Liver (tissue), 3 donors: ENCODE results near the gene CTXN3.

Source experiments
- CTCF ChIP-seq: fragments of 150-350 bp; IDR thresholded peaks from 2 replicates; pipeline ENCODE4 v1.5.1; 2017; ENCODE audit warnings: improper control_type of control experiment, low read depth, low read length; ENCODE audit not compliant: missing input control
- EGR1 ChIP-seq, 2 donors: IDR thresholded peaks; 2 replicates each; pipeline ENCODE4 v1.6.1; 2016 to 2018; ENCODE audit warnings: antibody characterized with exemption in 2 of 2, low read depth in 2 of 2
- JUND ChIP-seq, 2 donors: IDR thresholded peaks; 2 replicates each; pipeline ENCODE4 v1.6.1; 2016; ENCODE audit warnings: antibody characterized with exemption in 2 of 2
- donor health status: healthy.
- donor health status: healthy.

DNA sequence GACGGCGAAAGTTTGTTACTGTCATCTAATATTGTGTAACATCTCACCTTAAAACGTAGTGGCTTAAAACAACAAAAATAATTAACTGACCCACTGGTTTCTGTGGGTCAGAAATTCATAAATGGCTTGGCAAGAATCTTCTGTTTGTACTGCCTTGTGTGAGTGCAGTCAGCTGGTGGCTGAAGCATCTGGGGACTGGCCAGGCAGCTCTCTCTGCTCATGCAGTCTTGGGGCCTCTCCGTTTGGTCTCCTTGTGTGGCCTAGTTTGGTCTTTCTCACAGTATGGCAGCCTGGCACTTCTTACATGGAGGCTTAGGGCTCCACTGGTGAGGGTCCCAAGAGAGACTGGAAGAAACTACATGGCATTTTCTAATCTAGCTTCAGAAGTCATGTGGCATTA is 49.0 kb upstream of the CTXN3 start:
- TF ChIP-seq CTCF (no peak), JUND (IDR thresholded peaks at IDR 0.05) (no peak), EGR1 (IDR thresholded peaks at IDR 0.05; ENCODE audit: low read depth in 2 of 2) (no peak)
